ENCODE data around the gene FAM76A. TPM values are rescaled to one million over a fixed set of nuclear protein-coding genes. Genes with fewer than 3 reads are reported as not detected.
"Not testable (repeated sequence)": the region's sequence is repeated elsewhere in the genome, so short reads cannot be mapped to it uniquely, and the experiment has no call there.

FAM76A gene
- total RNA-seq, 2 donors from 2014 or later: 7.8 to 18.5 TPM

GRCh38 chr1:27795601-27796000 lies 69.8 kb downstream of the FAM76A start:
- 55% methylated on average over 1 of the region's 1 CpG for WGBS
- H3K27me3 ChIP-seq (replicated peaks; ENCODE audit: insufficient read depth): no peaks in the 10 kb centered on the region
- DNase-seq (ENCODE audit: low spot score): no peak
- peaks cover 0 to 3% of the 10 kb centered on the region in 2 donors for H3K36me3 ChIP-seq
- TF ChIP-seq POLR2A (IDR thresholded peaks at IDR 0.05) (no peak), CTCF (IDR thresholded peaks at IDR 0.05) (no peak), POLR2AphosphoS5 (IDR thresholded peaks at IDR 0.05) (no peak)
- H3K27ac ChIP-seq: no peak overlapping the region
- no peaks in the 10 kb centered on the region for H3K4me1 ChIP-seq (replicated peaks)
- intact Hi-C loops (cut with DNase I): no loop called here
- H3K4me3 ChIP-seq: no peak overlapping the region
- no peaks in the 10 kb centered on the region for H3K9me3 ChIP-seq

GRCh38 chr1:27804791-27805190 lies 79.0 kb downstream of the FAM76A start:
- Histone ChIP-seq H3K4me1 (replicated peaks) (no peaks in the 10 kb centered on the region), H3K4me3 (no peak overlapping the region), H3K27ac (no peak overlapping the region), H3K27me3 (replicated peaks; ENCODE audit: insufficient read depth) (no peaks in the 10 kb centered on the region), H3K36me3 (no peaks in the 10 kb centered on the region), H3K9me3 (no peaks in the 10 kb centered on the region)
- WGBS: 85% methylated on average over 5 of the region's 5 CpGs
- no peak for DNase-seq (ENCODE audit: low spot score)
- no peak for TF ChIP-seq POLR2A (IDR thresholded peaks at IDR 0.05)
- no peak for TF ChIP-seq CTCF (IDR thresholded peaks at IDR 0.05)
- no peak for TF ChIP-seq POLR2AphosphoS5 (IDR thresholded peaks at IDR 0.05)
- intact Hi-C loops (cut with DNase I): no loop called here

- no peaks in the 10 kb centered on the region for H3K4me1 ChIP-seq (replicated peaks)
- no peaks in the 10 kb centered on the region for H3K27me3 ChIP-seq (replicated peaks; ENCODE audit: insufficient read depth)
- TF ChIP-seq POLR2AphosphoS5 (IDR thresholded peaks at IDR 0.05) (no peak), POLR2A (IDR thresholded peaks at IDR 0.05) (no peak), CTCF (IDR thresholded peaks at IDR 0.05) (no peak)
- WGBS: 89% methylated on average over 7 of the region's 7 CpGs
- no peak overlapping the region for H3K27ac ChIP-seq
- intact Hi-C loops (cut with DNase I): no loop called here
- no peaks in the 10 kb centered on the region for H3K36me3 ChIP-seq
- DNase-seq (ENCODE audit: low spot score): no peak
- H3K9me3 ChIP-seq: no peaks in the 10 kb centered on the region
- H3K4me3 ChIP-seq: no peak overlapping the region
Observed at GRCh38 chr1:27806758-27807157, 81.0 kb downstream of the FAM76A start.

- 83% methylated on average over 2 of the region's 2 CpGs for WGBS
- no peak for DNase-seq (ENCODE audit: low spot score)
- H3K4me1 ChIP-seq (replicated peaks): no peaks in the 10 kb centered on the region
- no peak overlapping the region for H3K4me3 ChIP-seq
- H3K9me3 ChIP-seq: no peaks in the 10 kb centered on the region
- H3K27ac ChIP-seq: no peak overlapping the region
- no peaks in the 10 kb centered on the region for H3K36me3 ChIP-seq
- intact Hi-C loops (cut with DNase I): no loop called here
- no peak for TF ChIP-seq POLR2A (IDR thresholded peaks at IDR 0.05)
- no peak for TF ChIP-seq POLR2AphosphoS5 (IDR thresholded peaks at IDR 0.05)
- no peak for TF ChIP-seq CTCF (IDR thresholded peaks at IDR 0.05)
- no peaks in the 10 kb centered on the region for H3K27me3 ChIP-seq (replicated peaks; ENCODE audit: insufficient read depth)
Observed at GRCh38 chr1:27807385-27807784, 81.6 kb downstream of the FAM76A start.

GRCh38 chr1:27808131-27808530 lies 82.4 kb downstream of the FAM76A start:
- H3K27ac ChIP-seq; H3K27me3 ChIP-seq (replicated peaks; ENCODE audit: insufficient read depth); H3K4me3 ChIP-seq; H3K36me3 ChIP-seq; DNase-seq (ENCODE audit: low spot score); H3K9me3 ChIP-seq; H3K4me1 ChIP-seq (replicated peaks); intact Hi-C loops (cut with DNase I): not testable (repeated sequence)
- 95% methylated on average over 3 of the region's 3 CpGs for WGBS

Measured in prostate gland (tissue), 2 donors.